Measurements from ENCODE around the gene OR2G2.

OR2G2 gene, protein sequence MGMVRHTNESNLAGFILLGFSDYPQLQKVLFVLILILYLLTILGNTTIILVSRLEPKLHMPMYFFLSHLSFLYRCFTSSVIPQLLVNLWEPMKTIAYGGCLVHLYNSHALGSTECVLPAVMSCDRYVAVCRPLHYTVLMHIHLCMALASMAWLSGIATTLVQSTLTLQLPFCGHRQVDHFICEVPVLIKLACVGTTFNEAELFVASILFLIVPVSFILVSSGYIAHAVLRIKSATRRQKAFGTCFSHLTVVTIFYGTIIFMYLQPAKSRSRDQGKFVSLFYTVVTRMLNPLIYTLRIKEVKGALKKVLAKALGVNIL

GRCh38 chr1:247588060-247588459, at the start of gene OR2G2:
OR2G2 (plus strand) TSS chr1:247588360; CDS start chr1:247588360, 0 bp downstream.
- no peak for DNase-seq

DNA sequence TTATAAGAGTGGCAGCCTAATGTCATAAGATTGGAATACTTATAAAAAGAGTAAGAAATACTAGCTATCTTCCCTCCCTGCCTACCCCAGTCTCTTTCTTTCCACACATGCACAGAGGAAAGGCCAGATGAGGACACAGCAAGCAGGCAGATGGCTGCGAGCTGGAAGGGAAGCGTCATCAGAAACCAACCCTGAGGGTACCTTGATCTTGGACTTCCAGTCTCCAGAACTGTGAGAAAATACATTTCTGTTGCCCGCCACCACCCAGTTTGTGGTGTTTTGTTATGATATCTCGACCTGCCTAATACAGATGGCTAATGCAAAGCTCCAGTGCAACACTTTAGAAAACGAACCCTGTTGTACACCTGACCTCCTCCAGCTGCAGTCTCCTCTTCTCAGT, 49.6 kb upstream of the OR2G2 start:
- DNase-seq: no peak

DNA sequence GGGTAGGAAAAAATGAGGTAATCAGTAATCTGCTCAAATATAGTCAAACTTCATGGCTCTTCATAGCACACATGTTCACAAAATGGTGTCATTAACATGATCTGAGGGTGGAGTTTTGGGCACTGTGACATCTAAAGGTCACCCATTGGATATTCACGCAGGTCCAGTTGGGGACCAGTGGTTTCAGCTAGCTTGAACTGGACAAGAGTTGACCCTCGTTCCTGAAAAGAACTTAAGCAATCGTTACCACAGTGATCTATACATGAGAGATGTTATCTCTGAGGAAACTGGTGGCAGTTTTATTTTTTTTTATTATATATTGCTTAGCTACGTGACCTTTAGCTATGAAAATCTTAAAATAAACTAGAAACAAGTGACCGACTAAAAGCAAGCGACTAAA, 48.9 kb upstream of the OR2G2 start:
- no peak for DNase-seq

DNA sequence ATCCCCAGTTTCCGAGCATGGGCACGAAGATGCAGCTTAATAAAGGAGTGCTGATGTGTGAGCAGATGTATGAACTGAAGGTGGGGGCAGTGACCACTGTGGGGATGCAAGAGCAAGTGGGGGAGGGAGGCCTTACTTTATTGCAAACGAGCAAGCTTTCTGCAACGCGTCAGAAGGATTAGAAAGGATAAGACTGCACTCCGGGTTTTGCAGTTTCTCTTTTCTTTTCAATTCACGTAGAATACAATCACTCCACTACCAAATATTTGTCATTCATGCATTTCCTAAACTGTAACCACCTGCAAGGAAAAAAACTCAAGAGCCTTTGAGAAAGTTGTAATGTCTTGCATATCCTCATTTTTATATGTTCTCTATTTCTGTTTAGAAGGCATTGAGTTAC, 47.6 kb upstream of the OR2G2 start:
- DNase-seq: no peak

DNA sequence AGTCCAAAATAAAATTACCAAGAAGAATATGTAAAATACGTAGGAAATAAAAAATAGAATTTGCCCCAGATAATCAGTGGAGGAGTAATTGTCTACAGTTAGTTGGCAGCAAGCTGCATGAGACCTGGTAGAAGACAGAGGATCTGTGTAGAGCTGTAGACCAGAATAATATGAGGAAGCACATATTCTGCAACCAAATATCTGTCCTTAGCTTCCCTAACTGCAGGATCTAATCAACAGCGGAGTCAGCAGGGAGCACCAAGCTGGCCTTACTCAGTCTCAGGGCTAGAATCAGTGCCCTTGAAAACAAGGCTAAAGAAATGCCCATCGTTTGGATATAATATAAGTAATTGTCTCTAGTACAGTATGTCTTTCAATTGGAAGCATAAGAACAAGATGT, 45.3 kb upstream of the OR2G2 start:
- no peak for DNase-seq

- DNase-seq: no peak
These were observed 40.1 kb upstream of the OR2G2 start for GRCh38 chr1:247548092-247548491.

- no peak for DNase-seq
These were observed 39.4 kb upstream of the OR2G2 start, which contains the start of gene GCSAML for GRCh38 chr1:247548769-247549182. GCSAML (plus strand) TSS chr1:247549134; CDS start chr1:247549192, 58 bp downstream.

- DNase-seq: no peak
These were observed 36.4 kb upstream of the OR2G2 start for GRCh38 chr1:247551721-247552120.

GRCh38 chr1:247552231-247552630, 35.9 kb upstream of the OR2G2 start:
- DNase-seq: no peak

DNA sequence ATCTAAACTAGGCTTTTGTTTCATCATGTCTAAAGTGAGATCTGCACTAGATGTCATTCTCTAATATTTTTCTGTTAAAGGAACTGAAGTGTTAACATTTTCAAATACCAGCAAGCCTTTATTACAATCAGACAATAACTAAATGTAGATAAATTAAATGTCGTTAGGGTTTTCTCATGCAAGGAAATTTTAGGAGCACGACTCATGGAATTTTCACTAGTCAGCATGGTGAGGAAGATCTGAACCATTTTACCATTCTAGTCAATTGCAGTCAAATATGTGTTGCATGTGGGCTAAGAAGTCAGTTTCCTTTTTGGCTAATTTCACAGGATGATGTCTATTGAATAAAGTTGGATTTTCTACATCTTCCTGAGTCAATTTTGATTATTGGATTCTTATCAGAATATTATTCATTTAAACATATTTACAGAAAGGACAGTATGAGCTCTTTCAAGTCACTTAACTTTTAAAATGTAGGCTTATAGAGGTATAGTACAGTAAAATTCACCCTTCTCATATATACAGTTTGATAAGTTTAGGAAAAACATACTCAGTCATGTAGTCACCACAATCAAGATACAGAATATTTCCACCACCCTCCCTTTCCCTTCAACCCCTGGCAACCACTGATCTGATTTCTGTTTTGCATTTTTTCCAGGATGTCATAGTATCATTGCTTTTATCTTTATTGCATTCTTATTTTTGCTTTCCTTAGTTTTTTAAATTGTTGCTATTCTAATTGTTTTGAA, 30.1 kb upstream of the OR2G2 start:
- no peak for DNase-seq

DNA sequence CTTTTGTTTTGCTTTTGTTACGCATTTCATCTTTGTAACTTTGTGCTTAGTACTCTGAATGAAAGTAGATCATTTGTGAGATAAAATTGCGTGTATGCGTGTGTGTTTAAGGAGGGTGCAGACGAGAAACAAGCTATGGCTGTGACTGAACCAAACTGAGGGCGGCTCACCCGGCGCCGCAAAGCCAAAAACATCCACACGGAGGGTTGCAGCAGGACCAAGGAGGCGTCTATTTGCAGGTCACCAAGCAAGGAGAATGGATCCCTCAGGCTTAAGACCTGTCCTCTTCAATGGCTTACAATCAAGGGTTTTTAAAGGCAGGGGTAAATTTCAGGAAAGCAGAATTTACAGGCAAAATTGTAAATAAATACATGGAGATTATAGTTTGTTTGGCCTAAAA, 26.4 kb upstream of the OR2G2 start:
- no peak for DNase-seq

DNA sequence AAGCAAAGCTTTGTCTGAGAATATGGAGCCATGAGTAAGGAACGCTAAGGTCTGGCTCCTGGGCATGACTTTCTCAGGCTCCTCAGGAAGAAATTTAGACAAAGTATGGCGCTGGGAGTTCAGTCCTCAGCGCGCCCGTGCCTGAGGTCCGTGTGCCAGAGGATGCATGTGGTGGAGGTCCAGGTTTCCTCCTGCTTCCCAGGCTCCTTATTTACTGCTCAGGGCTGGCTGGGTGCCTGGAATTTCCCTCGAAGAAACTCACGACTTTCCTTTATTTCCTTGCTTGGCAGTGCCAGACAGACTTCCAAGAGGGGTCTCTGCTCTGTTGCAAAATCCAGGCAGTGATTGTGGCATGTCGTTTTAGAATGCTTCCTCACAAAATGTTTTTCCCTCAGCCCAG, 26.0 kb upstream of the OR2G2 start:
- no peak for DNase-seq

DNA sequence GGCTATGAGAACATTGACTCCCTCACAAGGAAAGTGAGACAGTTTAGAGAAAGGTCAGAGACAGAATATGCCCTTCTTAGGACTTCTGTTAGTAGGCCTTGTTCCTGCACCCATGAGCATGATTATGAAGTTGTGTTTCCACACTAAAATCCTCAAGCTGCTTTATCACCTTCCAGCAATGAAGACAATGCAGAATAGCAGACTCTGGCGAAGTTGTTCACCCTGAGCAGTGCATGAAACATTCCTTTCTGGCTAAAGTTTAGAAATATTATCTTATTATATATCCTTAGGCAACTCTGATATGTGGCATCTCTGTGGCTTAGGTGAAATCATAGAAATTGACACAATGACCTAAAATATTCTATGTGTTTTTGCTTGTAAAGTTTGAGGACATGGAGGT, 13.9 kb upstream of the OR2G2 start:
- DNase-seq: no peak

- DNase-seq: no peak
These were observed 13.5 kb upstream of the OR2G2 start for GRCh38 chr1:247574664-247575063.

DNA sequence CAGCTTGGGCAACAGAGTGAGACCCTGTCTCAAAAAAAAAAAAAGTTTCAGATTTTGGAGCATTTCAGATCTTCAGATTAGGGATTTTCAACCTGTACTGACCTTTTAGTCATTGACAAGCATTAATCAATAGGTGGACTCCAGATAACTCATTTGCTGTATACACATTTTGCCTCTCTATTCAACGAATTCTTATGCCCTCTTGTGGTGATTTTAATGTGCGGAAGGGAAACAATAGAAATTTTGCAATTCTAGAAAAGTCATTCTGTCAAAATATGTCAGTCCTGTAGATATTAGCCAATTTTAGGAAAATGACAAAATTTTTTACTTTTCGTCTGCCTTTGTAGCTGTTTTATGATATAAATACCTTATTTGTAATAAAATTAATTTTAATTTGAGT, 11.6 kb upstream of the OR2G2 start:
- no peak for DNase-seq

- DNase-seq: no peak
These were observed 9.2 kb upstream of the OR2G2 start for GRCh38 chr1:247578946-247579460.

DNA sequence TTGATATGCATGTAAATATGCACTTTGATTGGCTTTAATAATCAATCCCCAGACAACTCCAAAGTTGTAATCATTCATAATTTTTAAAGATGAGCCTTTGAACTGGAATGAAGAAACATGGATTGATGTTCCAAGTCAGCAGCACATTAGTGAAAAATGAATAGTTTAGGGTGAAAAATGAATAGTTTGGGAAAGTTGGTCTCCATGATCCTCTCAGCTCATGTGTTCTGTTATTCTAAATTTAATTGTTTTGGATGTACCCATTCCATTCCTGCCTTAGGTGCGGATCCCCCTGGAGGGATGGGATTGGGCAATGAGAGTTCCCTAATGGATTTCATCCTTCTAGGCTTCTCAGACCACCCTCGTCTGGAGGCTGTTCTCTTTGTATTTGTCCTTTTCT, 17.1 kb downstream of the OR2G2 start, which contains the start of gene OR2G3:
TSS of gene OR2G3 (plus strand) at position 301 of the 400 bp plus-strand sequence. CDS start at position 301, 0 bp downstream.
- DNase-seq: no peak

- no peak for DNase-seq
These were observed 25.2 kb downstream of the OR2G2 start for GRCh38 chr1:247613405-247613804.

DNA sequence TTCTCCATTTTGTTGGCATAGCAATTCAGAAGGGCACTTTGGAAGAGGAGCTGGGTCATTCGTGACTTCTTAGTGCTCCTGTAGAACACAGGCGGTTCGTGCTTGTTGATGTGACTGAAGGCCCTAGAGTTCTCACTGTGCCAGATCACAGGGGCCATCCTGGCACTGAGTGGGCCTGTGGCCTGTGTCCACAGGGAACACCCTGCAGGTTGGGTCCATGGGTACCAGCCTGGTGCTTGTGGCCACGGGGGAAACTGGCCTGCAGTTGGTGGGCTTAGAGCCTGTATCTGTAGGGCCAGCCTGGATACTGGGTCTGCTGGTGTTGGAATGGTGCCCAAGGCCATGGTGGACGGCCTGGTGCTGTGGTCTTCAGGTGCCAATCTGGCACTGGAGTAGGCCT, 26.5 kb downstream of the OR2G2 start:
- no peak for DNase-seq

- DNase-seq: no peak
These were observed 39.8 kb downstream of the OR2G2 start for GRCh38 chr1:247627951-247628350.

DNA sequence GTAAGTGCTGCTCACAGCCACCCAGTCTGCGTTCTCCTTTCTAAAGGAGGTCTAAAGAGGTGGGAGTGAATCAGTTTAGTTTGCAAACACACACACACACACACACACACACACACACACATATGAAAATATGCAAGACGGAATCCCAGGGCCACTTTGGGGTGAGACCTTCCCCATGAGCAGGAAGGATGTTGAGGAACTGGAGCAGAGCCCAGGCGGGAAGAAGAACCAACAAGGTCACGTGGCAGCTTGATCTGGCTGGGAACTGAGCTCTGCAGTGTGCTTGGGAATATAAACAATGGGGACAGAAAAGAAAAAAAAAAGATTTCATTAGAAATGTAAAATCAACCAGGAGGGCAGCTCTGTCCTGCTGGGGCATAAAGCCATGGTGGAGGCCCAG, 49.9 kb downstream of the OR2G2 start:
- no peak for DNase-seq

GRCh38 chr1:247638781-247639180, 50.6 kb downstream of the OR2G2 start:
- DNase-seq: no peak

Data from activated CD8-positive, alpha-beta memory T cell treated with anti-CD3 and anti-CD28 coated beads, Interleukin-2, amount 50 U/mL, for 48 hours (primary cell).